Fibroblast of upper back skin (primary cell): ENCODE measurements around the gene KIAA0232.

ENCODE experiments used
- DNase-seq: peaks from one replicate; pipeline ENCODE4 v3.0.0-alpha.2; 2013

KIAA0232 gene

DNA sequence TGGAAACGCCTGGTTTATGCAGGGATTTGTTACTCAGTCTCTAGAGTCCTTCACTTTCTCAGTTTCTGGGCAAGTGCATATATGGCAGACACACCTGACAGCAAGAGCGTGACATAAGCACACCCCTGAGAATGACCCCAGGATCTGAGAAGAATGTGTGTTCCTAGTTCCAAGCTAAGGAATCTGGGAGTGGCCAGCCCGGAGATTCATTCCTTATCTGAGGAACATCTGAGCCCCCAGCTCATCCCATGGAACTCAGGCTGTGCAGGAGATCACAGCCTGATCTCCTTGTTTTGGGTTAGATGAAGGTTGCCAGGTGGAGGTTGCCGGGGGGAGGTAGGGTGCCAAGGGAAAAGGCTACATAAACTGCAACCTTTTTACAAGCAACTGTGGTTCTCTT, 23.8 kb upstream of the KIAA0232 start:
- DNase-seq = no peak

DNA sequence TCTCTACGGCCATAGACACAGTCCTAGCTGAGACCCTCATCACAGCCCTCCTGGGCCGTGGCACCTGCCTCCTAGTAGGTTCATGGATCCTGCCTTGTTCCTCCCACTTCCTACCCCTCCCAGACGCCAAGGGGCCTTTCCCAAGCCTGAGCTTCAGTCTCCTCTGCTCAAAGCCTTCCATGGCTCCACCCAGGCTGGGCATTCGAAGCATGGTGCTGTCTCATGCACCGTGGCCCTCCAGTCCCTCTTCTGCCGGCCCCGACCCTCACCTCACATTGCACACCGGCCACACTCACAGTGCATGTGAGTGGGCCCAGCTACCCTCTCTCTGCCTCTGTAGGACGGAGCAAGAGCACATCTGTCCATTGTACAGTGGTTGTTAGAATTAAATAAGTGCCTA, 21.7 kb upstream of the KIAA0232 start:
- no peak for DNase-seq

DNA sequence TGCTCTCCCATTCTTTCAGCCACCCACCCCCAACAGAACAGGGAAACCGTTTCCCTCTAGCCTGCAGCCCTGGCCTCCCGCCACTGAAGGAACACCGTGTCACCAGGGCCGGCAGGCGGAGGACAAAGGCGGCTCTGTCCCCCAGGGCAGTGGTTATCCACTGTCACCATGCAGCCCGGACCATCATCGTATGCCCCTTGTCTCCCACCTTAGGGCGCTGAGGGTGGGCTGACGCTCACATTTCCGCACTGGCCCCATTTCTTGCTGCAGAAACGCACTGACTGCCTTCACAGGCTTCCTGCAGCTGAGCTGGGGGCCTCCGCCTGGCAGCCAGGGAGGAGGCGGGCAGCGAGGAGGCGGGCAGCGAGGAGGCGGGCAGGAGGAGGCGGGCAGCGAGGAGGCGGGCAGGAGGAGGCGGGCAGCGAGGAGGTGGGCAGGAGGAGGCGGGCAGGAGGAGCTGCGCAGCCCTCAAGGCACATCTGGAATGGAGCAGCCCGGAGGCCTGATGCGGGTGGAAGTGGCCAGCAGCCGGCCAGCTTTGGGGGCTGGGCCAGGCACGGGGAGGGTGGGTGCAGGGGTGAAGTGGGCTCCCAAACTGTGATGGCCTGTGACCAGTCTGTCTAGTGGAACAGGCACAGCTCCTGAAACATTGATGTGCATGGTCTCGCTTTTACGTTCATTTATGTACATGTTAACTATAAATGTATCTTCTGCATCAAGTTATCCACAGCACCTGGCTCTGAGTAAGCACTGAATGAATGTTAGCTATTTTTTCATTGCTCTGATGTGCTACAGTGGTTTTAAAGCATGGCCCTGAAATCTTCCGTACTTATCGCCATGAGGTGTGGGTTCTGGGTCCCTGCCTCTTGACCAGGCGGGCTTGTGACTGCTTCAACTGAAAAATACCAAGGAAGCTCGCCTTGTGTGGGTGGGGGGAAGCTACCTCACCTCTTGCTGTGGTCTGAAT, 20.6 kb upstream of the KIAA0232 start:
- no peak for DNase-seq

DNA sequence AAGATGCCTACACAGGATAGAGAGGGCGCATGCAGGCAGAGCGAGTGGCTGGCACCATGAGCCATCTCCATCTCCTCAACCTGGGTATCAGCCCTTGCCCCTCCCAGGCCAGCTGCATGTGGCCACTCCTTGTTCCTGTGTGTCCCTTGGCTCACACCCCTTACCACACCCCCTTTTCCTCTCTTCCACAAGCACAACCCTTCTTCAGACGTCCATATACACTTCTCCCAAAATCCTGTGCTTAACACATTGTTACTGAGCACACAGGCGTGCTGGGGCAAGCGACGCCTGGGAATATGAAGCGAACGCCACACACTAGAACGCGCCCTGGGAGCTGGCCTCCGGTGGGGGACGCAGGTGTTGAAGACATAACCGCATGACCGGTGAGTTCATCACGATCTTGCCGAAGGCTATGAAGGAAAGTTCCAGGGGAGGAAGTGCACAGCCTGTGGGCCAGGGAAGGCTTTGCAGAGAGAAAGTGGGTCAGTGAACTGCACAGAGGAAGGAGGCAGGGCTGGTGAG, 19.1 kb upstream of the KIAA0232 start:
- DNase-seq = no peak

DNA sequence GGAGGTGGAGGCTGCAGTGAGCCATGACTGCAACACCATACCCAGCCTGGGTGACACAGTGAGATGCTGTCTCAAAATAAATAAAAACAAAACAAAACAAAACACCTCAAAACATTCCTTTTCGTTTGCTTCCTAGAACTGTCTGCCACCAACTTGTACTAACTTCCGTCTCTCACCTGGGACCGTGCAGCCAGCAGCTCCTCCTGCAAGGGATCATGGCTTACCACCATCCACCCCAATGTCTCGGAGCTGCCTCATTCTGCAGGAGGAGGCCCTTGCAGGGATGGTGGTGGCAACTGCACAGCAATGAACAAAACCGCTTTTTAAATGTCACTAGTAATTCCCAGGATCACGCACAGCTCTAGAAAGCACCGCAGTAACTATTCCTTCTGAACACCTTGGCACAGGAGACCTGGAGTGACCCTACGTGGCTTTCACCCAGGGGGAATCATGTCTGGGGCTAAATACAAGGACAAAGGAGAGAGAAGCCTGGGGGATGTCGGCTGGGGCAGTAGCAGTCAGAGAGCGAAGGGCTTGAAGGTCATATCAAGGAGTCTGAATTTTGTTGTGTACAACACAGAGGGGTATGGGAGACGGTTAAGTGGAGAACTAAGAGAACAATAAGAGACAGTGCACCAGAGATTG, 17.4 kb upstream of the KIAA0232 start:
- no peak for DNase-seq

DNA sequence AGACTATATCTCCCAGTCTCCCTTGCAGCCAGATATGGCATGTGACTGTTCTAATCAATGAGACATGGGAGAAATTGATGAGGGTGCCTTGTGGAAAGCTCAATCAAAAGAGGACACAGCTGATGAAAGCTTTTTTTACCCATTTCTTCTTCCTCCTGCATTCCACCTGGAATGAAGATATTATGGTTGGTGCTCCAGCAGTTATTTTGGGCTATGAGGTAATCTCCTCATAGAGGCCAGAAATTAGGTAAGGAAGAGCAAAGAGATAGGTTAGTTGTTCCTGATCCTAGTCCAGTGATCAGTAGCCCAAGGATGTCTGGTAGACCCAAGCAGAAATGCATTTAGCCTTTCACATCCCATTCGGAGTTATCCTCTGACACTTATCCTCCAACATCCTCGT, 16.8 kb upstream of the KIAA0232 start:
- no peak for DNase-seq

DNA sequence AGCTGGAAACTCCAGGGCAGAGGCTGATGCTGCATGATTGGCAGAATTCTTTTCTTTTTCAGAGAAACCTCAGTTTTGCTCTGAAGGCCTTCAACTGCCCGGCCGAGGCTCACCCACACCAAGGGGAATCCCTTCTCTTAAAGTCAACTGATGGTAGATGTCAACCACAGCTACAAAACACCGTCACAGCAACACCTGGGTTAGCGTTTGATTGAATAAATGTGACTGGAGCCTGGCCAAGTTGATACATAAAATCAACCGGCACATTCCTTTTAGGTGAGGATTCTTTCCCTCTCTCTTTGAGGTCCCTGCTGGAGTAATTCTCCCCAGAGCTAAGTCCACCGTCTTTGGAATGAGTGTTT, 15.2 kb upstream of the KIAA0232 start:
- DNase-seq = no peak

DNA sequence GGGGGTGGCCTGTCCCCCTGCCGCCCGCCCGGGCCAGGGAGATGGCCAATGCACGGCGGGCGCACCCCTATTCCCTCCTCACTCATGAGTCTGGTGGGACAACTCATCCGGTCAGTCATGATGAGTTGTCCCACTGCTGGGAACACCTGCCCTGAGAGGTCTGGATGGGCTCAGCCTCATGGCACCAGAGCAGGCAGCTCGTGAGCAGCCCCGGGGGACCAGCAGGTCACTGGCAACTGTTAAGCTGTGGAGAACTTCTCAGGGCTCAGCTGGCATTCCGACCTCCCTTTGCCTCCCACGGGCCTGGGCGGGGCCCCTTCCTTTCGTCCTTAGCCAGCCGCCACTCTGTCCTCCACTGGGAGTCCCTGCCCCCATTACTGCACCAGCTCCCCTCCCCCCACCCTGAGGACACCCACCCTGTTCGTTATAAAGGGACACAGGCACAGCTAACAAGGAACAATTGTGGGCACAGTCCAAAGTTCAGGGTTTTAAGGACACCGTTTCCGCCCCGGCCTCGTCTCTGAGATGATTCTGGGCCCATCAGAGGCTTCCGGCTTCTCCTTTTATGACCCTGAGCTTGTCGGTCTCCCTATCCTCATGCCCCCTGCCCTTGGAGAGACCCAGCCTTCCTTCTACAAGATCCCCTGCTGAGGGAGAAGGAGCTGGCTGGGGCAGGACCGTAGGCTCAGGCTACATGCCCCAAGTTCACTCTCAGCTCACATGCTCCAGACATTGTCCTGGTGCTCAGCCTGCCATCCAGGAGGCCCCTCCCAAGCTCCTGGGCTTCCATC, 14.6 kb upstream of the KIAA0232 start:
- DNase-seq = no peak

DNA sequence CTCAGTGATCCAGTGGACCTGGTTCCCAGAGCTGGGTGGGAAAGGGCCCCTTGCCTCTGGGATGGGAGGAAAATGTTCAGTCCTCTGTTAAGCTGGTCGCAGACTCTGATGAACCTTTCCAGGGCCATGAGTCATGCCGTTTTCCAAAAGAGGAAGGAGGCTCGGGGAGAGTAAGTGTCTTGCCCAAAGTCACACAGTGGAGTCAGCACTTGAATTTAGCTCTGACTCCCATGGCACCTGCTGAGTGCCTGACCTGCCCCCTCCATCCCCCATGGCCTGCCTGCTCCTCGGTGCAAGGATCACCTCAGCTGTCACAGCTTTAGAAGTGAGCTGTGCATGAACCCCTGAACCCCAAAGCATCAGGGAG, 14.0 kb upstream of the KIAA0232 start:
- DNase-seq = peak; percentile 33

DNA sequence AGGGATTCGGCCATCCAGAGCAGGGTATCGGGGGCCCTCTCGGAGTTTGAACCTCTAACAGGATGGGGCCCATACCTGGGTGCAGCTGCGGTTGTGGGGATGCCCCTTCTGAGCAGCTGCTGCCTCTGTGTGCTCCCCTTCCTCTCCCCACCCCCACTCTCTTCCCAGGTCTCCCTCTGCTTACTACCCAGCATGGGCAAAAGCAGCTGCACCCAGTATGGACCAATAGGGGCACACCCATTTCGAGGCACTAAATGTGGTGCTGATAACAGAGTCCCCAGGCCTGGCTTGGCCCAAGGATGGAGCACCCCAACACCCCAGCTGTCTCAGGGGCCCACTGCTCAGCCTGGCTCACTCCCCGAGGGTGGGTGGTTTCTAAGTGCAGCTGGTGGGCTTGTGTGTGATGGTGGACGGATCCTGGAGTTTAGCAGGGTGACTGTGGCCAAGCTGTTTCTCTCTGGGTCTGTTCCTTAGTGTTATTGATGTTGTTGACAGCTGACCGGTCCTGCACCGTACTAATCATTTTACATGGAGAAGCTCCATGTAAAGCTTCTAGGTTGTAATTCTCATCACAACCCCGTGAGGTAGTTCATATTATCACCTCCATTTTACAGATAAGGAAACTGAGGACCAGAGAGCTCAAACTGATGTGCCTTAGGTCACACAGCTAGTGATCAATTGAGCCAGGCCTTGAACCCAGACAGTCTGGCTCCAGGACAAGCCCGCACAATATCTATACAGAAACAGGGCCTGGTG, 13.1 kb upstream of the KIAA0232 start:
- DNase-seq = no peak

DNA sequence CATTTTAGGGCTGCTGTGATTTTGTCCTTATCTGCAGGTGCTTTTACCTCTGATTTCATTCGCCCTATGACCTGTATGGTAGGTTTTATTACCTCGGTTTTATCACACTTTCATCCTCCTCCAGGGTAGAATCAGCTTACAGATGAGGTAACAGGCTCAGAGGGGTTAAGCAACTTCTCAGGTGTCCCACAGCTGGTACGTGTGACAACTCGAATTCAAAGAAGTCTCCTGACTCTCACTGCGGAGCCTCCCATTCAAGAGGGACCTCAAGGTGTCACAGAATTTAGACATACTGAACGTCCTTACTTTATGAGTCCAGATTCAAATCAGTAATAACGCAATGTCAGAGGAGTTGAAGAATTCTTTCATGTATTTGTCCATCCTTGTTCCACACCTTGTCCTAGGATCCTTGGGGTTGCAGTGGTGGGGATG, 12.5 kb upstream of the KIAA0232 start:
- no peak for DNase-seq

DNA sequence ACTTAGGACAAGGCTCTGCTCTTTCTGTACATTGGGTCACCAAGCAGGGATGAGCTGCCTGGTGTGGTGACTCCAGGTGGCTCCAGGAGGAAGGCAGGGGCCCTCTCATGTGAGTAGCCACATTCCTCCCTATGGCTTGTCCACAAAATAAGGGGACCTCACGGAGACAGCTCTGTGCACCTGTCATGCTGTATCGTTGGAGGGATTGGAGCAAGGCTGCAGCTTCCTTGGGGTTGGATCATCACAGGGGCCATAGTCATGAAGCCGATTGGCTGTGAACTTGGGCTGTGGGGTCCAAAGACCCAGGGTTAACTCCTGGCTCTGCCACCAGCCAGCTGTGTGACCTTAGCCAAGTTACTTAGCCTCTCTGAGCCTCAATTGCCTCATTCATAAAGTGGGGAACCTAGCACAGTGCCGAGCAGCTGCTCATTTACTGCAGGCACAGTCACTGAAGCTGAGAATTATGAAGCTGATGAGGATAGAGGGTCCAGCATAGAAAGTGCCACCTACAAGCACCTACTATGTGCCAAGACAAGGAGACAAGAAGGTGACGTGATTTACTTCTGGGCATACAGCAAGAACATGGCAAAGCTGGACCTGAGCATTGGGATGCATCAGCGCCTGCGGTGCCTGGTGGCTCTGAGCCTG, 11.8 kb upstream of the KIAA0232 start:
- no peak for DNase-seq

DNA sequence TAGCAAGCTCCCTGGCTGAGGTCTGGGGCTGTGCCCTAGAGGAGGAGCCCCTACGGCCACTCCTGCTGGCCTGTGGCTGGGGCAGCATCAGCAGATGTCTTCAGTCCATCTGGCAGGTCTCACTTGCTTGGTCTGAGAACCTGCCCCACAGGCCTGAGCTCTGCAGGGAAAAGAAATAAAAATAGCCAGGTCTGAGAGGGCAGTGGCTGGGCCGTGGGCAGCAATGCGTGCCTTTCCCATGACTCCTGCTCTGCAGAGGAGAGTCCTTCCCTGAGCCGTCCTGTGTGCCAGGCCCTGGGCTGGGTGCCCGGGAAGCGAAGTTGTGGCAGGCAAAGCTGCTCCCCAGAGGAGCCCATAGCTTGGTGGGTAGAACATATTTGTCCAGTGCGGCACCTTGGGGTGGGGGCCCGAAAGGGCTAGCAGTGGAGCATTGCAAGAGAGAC, 11.3 kb upstream of the KIAA0232 start:
- no peak for DNase-seq

DNA sequence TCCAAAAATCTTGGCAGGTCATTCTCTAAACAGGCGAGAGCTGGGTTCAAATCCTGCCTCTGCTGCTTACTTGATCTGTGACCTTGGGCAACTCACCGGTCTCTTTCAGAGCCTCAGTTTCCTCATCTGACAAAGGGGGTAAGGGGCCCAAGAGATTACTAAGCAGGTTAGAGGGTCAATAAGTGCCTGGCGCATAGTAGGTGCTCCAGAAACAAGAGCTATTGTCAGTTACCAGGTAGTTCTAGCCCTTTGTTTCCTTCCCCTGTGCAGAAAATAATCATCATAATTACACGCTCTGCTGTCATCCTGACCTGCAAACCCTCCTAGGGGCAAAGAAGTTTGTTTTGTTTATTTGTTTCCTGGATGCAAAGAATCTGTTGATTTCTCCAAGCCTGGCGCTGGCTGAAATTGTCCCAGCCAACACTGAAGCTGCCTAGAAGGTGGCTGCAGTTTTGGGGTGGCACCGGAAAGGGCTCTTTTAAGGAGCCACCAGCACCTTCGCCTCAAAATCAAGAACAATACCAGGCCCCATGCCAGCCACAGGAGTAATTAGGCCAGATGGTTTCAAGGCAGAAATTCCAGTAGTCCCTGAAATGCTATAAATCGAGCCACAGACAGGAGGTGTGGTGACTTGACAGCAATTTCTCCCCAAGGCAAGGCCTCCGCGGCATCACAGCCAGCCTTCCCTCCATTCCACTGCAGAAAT, 10.2 kb upstream of the KIAA0232 start:
- peak; percentile 58 for DNase-seq

DNA sequence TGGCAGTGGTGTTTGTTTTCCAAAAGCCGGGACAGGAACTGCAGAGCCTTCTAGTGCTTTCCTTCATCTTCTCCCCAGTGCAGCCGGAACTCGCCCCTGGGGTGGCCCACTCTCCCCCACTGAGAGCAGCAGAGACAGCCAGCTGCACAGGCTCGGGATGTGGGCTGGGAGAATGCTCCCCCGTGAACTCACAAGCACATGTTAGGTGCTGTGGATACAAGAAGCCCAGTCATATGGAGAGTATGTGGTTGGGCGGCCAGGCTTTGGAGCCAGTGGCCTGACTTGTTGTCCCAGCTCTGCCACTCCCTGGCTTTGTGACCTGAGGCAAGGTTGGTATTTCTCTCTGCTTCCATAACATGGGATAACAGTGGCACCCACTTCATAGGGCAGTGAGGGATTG, 9.4 kb upstream of the KIAA0232 start:
- peak; percentile 61 for DNase-seq

DNA sequence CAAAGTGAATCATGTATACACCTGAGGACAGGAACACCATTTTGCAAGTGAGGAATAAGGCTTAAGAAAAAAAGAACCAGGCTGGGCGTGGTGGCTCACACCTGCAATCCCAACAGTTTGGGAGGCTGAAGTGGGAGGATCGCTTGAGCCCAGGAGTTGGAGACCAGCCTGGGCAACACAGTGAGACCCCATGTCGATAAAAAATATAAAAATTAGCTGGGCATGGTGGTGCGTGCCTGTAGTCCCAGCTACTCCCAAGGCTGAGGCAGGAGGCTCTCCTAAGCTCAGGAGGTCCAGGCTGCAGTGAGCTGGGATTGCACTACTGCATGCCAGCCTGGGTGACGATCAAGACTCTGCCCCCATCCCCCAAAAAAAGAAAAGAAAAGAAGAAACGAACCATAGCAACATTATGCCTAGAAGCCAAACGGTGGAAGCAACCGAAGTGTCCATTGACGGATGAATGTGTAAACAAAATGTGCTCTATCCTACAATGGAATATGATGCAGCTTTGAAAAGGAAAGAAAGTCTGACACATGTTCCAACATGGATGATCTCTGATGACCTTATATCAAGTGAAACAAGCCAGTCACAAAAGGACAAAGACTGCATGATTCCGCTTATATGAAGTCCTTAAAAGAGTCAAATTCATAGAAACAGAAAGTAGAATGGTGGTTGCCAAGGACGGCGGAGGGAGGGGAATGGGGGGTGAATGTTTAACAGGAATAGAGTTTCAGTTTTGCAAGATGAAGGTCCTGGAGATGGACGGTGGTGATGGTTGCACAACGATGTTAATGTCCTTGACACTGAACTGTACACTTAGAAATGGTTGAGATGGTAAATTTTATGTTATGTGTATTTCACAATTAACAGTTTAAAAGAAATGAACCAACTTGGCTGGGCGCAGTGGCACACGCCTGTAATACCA, 8.6 kb upstream of the KIAA0232 start:
- no peak for DNase-seq

DNA sequence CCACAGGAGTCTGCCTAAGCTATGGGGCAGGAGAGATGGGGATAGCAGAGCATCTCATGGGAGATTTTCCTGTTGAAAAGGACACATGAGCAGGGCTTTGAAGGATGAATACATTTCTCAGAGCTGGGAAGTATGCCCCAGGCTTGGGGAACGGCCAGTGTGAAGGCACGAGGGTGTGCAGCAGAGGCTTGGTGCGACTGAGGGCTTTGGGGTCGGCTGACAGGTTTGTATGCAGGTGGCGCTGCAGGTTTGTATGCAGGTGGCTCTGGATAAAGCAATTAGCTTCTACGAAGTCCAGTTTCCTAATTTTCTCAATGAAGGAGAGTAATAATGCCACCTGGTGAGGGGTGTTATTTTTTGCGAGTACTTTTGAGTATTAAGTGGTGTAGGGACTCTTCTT, 6.8 kb upstream of the KIAA0232 start:
- no peak for DNase-seq

DNA sequence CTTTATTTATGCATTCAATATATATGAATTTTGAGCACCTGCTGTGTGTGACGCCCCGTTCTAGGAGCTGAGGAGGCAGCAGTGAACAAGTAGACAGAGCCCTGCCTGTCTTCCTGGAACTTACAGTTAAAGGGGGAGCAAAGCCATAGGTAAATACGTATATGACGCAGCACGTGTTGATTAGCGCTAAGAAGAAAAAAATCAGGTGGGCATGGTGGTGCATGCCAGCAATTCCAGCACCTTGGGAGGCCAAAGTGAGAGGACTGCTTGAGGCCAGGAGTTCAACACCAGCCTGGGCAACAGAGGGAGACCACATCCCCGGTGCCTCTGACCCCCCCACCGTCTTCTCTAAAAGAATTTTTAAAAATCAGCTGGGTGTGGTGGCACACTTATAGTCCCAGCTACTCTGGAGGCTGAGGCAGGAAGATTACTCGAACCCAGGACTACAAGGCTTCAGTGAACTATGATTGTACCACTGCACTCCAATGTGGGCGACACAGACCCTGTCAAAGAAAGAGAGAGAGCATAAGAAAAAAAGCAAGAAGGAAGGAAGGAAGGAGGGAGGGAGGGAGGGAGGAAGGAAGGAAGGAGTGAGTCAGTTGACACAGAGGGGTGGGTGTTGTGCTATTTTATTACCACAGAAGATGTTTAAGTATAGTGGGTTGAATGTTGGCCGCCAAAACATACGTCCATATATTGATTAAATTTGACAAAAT, 5.4 kb upstream of the KIAA0232 start:
- DNase-seq = no peak

DNA sequence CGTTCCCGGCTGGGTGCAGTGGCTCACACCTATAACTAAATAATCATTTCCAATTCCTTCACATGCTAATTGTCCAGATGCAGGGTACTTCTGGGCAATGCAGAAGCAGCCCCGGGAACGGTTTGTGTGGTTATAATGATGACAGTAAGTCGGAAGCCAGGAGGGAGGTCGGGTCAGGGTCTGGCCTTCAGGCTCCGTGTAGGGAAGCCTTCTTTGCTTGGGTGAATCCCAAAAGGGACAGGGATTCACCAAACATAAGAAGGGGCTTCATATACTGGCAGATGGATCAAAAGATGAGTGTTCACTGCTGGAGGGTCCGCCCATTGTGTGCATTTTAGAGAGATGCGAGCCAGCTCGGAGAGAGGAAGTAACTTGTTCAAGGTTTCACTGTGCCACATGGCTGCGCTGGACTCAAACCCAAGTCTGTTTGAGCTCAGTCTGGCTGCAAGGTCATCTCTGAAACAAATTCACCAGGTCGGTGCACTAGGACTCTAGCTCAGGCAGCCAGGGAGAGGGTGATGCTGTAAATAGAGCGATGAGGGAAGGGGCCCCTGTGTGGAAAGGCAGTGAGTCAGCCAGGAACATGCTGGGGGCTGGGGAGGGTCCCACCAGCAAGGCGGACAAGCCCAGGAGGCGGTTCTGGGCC, 4.8 kb upstream of the KIAA0232 start:
- no peak for DNase-seq
